KMS-11 (cell line): Measurements from ENCODE around the gene PPP1R15B.

Source experiments
- H2AFZ ChIP-seq: fragments of 200-600 bp; sonication (generic); 2 replicates; pipeline ENCODE4 v1.6.1; 2016; ENCODE audit warnings: antibody characterized with exemption, mixed run types, low read depth
- H3K27ac ChIP-seq: fragments of 200-600 bp; sonication (generic); 2 replicates; pipeline ENCODE4 v1.6.1; 2016; ENCODE audit warnings: mild to moderate bottlenecking, mixed run types
- H3K27me3 ChIP-seq: fragments of 200-600 bp; sonication (generic); 2 replicates; pipeline ENCODE4 v1.6.1; 2017; ENCODE audit warnings: mild to moderate bottlenecking, low read depth, mixed run types, moderate library complexity; ENCODE audit not compliant: insufficient read depth
- H3K36me3 ChIP-seq: fragments of 200-600 bp; sonication (generic); 2 replicates; pipeline ENCODE4 v1.6.1; 2017; ENCODE audit warnings: mild to moderate bottlenecking, mixed run types; ENCODE audit not compliant: insufficient read depth
- H3K4me1 ChIP-seq: fragments of 200-600 bp; sonication (generic); 2 replicates; pipeline ENCODE4 v1.6.1; 2016; ENCODE audit warnings: mild to moderate bottlenecking, low read depth, mixed run types; ENCODE audit not compliant: poor library complexity, severe bottlenecking
- H3K4me2 ChIP-seq: fragments of 200-600 bp; sonication (generic); 2 replicates; pipeline ENCODE4 v1.7.0; 2016; ENCODE audit warnings: mild to moderate bottlenecking, mixed run types
- H3K4me3 ChIP-seq: fragments of 200-600 bp; sonication (generic); IDR thresholded peaks from 2 replicates; pipeline ENCODE4 v1.6.1; 2017; ENCODE audit warnings: low read depth, low read length, mixed read lengths; ENCODE audit not compliant: insufficient read depth
- H3K79me2 ChIP-seq: fragments of 200-600 bp; sonication (generic); 2 replicates; pipeline ENCODE4 v1.6.1; 2016; ENCODE audit warnings: low read depth, mixed run types; ENCODE audit not compliant: insufficient read depth
- H3K9ac ChIP-seq: fragments of 200-600 bp; sonication (generic); 2 replicates; pipeline ENCODE4 v1.6.1; 2016; ENCODE audit warnings: mild to moderate bottlenecking, mixed run types
- H4K20me1 ChIP-seq: fragments of 200-600 bp; sonication (generic); 2 replicates; pipeline ENCODE4 v1.6.1; 2016; ENCODE audit warnings: mild to moderate bottlenecking, mixed run types; ENCODE audit not compliant: insufficient read depth
- TF ChIP-seq, protein P1 (sequence below): fragments of 200-600 bp; sonication (generic); conservative IDR thresholded peaks from 2 replicates; pipeline ENCODE4 v1.6.1; 2017; ENCODE audit warnings: low read depth, mild to moderate bottlenecking, antibody characterized with exemption, low read length, moderate library complexity, mixed read lengths

PPP1R15B gene

DNA sequence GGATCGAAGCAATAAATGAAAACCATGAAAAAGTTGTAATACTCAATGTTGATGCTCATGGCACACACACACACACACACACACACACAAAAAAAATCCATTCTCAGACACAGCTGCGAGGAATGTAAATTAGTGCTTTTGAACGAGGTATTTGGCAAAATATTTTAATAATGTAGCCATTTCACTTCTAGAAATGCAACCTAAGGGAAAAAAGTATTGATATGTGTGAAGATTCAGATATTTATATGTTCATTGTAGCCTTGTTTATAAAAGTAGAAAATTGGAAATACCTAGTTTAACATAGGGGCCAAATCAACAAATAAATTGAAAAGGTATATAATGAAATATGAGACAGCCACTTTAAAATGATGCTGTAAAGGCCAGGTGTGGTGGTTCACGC, 55.7 kb downstream of the PPP1R15B start:
- TF ChIP-seq, protein P1, sequence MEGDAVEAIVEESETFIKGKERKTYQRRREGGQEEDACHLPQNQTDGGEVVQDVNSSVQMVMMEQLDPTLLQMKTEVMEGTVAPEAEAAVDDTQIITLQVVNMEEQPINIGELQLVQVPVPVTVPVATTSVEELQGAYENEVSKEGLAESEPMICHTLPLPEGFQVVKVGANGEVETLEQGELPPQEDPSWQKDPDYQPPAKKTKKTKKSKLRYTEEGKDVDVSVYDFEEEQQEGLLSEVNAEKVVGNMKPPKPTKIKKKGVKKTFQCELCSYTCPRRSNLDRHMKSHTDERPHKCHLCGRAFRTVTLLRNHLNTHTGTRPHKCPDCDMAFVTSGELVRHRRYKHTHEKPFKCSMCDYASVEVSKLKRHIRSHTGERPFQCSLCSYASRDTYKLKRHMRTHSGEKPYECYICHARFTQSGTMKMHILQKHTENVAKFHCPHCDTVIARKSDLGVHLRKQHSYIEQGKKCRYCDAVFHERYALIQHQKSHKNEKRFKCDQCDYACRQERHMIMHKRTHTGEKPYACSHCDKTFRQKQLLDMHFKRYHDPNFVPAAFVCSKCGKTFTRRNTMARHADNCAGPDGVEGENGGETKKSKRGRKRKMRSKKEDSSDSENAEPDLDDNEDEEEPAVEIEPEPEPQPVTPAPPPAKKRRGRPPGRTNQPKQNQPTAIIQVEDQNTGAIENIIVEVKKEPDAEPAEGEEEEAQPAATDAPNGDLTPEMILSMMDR = no peak
- H3K4me1 ChIP-seq = no peaks in the 10 kb centered on the region

DNA sequence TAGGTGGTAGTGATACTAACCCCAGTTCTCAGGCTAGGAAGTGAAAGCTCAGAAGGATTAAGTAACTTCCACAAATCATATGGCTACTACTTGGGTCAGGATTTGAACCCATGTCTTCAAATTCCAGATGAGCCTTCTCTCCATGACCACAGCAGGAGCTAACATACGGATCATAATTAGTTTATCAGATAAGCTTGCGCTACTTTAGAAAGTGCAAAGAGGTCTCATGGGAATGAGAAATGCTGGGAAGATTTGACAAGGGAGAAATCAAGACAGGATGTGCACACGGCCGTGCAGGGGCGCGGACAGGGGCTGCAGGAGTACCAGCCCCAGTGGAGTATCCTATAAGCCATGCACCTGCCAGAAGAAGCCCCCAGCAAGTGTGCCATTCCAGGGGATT, 57.0 kb downstream of the PPP1R15B start:
- no peak overlapping the region for H3K4me2 ChIP-seq
- no peak overlapping the region for H3K9ac ChIP-seq
- no peak overlapping the region for H2AFZ ChIP-seq
- no peak overlapping the region for H3K4me3 ChIP-seq
- H3K27ac ChIP-seq = no peak overlapping the region
- peaks cover 3% of the 10 kb centered on the region; the same call in 1 of the 2 replicates for H3K27me3 ChIP-seq
- no peaks in the 10 kb centered on the region for H4K20me1 ChIP-seq
- no peaks in the 10 kb centered on the region for H3K79me2 ChIP-seq
- no peaks in the 10 kb centered on the region for H3K4me1 ChIP-seq
- H3K36me3 ChIP-seq = no peaks in the 10 kb centered on the region
- TF ChIP-seq, protein P1 = no peak

More for the DNA sequence above, 55.7 kb downstream of the PPP1R15B start:
- H4K20me1 ChIP-seq = no peaks in the 10 kb centered on the region
- H3K27me3 ChIP-seq = peaks cover 3% of the 10 kb centered on the region; the same call in 1 of the 2 replicates
- no peak overlapping the region for H3K4me2 ChIP-seq
- H3K27ac ChIP-seq = no peak overlapping the region
- H2AFZ ChIP-seq = no peak overlapping the region
- H3K36me3 ChIP-seq = no peaks in the 10 kb centered on the region
- H3K79me2 ChIP-seq = no peaks in the 10 kb centered on the region
- H3K9ac ChIP-seq = no peak overlapping the region
- no peak overlapping the region for H3K4me3 ChIP-seq
